Measurements from ENCODE around the gene SNX18.

- no peak for TF ChIP-seq RAD21 (conservative IDR thresholded peaks at IDR 0.05)
- TF ChIP-seq POLR2AphosphoS5 (IDR thresholded peaks at IDR 0.05): no peak
- no peak for TF ChIP-seq CTCF (IDR thresholded peaks at IDR 0.05; ENCODE audit: poor library complexity, severe bottlenecking)
- TF ChIP-seq EZH2 (IDR thresholded peaks at IDR 0.05; ENCODE audit: borderline replicate concordance, insufficient read depth, low read length, poor library complexity, severe bottlenecking): no peak
- no peak for TF ChIP-seq EP300 (conservative IDR thresholded peaks at IDR 0.05; ENCODE audit: poor library complexity, severe bottlenecking)
- no peak for TF ChIP-seq TAF1 (IDR thresholded peaks at IDR 0.05; ENCODE audit: low read depth)
- TF ChIP-seq MXI1 (conservative IDR thresholded peaks at IDR 0.05; ENCODE audit: poor library complexity, severe bottlenecking): no peak
- TF ChIP-seq SMC3 (conservative IDR thresholded peaks at IDR 0.05; ENCODE audit: poor library complexity): no peak
Measured at GRCh38 chr5:54570916-54571315, 53.4 kb downstream of the SNX18 start.
